Measurements from ENCODE around the gene PGPEP1. TPM values are rescaled to one million over a fixed set of nuclear protein-coding genes. Genes with fewer than 3 reads are reported as not detected.
A peak's percentile ranks its signal among the peaks of the same experiment; 100 is the strongest.

The PGPEP1 gene
- total RNA-seq, 6 experiments from 2014 or later, result 33.0 to 55.5 (median 40.7) TPM

DNA sequence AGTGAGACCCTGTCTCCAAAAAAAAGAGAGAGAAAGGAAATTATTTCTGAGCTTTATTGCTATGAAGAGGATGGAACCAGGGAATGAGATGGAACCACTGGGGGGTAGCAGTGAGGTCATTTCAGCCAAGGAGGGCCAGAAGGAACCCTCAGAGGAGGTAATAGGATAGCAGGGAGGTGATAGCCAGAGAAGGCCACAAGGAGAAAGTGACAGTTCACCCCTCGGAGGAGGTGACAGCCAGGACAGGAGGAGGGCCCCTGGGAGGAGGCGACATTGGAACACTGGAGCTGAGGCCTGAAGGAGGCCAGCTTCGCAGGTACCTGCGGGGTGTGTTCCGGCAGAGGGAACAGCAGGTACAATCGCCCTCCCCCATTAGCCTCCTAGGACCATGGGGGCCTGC lies 675 bp upstream of the PGPEP1 start:
- H3K9me3 ChIP-seq, result no peaks in the 10 kb centered on the region
- peak overlapping the region in 1 of 3 donors; percentile 96 for H3K4me3 ChIP-seq
- WGBS (ENCODE audit: insufficient coverage, low coverage, low lambda C conversion rate, missing lambda C conversion rate), result 17% methylated on average over 2 of the region's 6 CpGs
- peaks cover 0 to 33% (median 8%) of the 10 kb centered on the region in 4 donors for H3K4me1 ChIP-seq
- H3K27me3 ChIP-seq, result no peaks in the 10 kb centered on the region
- peak in 3 of 4 donors; percentile 2 to 5 (median 3) for ATAC-seq
- TF ChIP-seq, protein P1, sequence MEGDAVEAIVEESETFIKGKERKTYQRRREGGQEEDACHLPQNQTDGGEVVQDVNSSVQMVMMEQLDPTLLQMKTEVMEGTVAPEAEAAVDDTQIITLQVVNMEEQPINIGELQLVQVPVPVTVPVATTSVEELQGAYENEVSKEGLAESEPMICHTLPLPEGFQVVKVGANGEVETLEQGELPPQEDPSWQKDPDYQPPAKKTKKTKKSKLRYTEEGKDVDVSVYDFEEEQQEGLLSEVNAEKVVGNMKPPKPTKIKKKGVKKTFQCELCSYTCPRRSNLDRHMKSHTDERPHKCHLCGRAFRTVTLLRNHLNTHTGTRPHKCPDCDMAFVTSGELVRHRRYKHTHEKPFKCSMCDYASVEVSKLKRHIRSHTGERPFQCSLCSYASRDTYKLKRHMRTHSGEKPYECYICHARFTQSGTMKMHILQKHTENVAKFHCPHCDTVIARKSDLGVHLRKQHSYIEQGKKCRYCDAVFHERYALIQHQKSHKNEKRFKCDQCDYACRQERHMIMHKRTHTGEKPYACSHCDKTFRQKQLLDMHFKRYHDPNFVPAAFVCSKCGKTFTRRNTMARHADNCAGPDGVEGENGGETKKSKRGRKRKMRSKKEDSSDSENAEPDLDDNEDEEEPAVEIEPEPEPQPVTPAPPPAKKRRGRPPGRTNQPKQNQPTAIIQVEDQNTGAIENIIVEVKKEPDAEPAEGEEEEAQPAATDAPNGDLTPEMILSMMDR (IDR thresholded peaks at IDR 0.05), result peak in 1 of 4 donors; percentile 26
- TF ChIP-seq POLR2A (IDR thresholded peaks at IDR 0.05), result no peak
- DNase-seq, result no peak
- H3K27ac ChIP-seq, result peak overlapping the region; percentile 83 to 88 (median 87)
- intact Hi-C loops (cut with DNase I), result loop anchor here in 1 of 2 donors (5.0 kb wide), 1 partner anchor 68 kb away; no protein-coding TSS in a partner anchor
- H3K36me3 ChIP-seq, result peaks cover 0 to 19% (median 0%) of the 10 kb centered on the region in 4 donors

DNA sequence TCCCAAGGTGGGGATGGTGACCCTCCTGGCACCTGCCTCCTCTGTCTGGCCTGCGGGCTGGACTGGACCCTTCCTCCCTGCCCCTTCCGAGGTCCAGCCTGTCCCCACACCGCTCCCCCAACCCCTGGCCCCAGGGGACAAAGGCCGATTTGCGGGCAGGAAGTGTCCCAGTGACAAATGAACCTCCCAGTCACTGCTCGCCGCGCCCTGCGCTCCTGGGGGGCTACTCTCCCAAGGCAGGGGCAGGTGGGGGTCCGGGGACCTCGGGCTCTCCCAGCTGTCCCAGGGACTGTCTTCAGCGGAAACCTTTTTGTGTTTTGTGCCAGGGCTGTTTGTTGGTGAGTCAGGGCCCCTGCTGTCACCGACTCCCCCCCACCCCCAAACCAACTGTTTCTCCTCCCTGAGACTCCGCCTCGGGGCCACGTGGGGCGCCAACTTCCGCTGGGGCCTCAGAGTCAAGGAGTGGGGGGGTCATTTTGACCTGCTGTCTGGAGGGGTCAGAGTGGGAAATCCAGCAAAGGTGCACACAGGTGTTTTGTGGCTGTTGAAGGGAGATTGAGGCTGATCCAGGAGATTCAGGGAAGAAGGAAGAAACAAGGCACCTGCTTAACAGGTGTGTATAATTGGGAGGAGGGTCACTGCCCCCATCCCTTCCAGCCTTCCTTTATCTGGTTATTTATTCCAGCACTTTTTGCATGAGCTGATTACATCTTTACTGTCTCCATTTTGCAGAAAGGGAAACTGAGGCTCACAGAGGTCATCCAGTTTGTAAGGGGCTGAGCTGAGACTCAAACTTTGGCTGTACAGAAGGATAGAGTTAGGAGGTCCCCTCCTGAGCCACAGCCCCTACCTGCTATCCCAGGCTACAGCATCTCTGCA lies 831 bp downstream of the PGPEP1 start:
- intact Hi-C loops (cut with DNase I), result loop anchor here in 1 of 2 donors (5.0 kb wide), 1 partner anchor 66 kb away; no protein-coding TSS in a partner anchor
- H3K36me3 ChIP-seq, result peaks cover 0 to 24% (median 4%) of the 10 kb centered on the region in 4 donors
- DNase-seq (peak; percentile 71 to 84 (median 82)), ATAC-seq (peak; percentile 63 to 78 (median 74))
- peak overlapping the region; percentile 83 to 88 (median 87) for H3K27ac ChIP-seq
- no peaks in the 10 kb centered on the region for H3K9me3 ChIP-seq
- peak overlapping the region; percentile 96 to 98 (median 97) for H3K4me3 ChIP-seq
- H3K4me1 ChIP-seq, result peaks cover 0 to 33% (median 8%) of the 10 kb centered on the region in 4 donors
- WGBS (ENCODE audit: insufficient coverage, low coverage, low lambda C conversion rate, missing lambda C conversion rate), result 3% methylated on average over 6 of the region's 18 CpGs
- no peaks in the 10 kb centered on the region for H3K27me3 ChIP-seq
- TF ChIP-seq POLR2A (IDR thresholded peaks at IDR 0.05), result no peak
- TF ChIP-seq, protein P1 (IDR thresholded peaks at IDR 0.05), result peak in 1 of 4 donors; percentile 16

DNA sequence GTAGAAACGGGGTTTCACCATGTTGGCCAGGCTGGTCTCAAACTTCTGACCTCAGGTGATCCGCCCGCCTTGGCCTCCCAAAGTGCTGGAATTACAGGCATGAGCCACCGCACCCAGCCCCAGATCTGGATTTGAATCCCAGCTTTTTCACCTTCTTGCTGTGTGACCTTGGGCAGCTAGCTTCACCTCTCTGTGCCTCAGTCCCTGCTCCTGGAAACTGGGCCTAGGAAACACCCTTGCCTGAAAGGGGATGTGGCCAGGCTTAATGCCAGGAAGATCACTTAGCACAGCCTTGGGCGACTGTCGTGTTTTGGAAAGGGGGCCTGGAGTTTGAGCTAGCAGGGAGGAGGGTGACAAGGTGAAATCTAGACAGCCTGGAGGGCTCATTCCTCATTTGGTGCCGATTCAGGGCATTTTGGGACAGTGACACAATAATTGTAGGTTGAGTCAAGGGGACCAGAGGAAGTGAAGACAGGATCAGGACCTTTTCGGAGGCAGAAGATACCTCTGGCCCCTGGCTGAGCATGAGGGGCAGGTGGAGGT lies 1.8 kb downstream of the PGPEP1 start:
- intact Hi-C loops (cut with DNase I), result loop anchor here in 1 of 2 donors (5.0 kb wide), 1 partner anchor 65 kb away; no protein-coding TSS in a partner anchor
- Histone ChIP-seq H3K4me3 (no peak overlapping the region), H3K36me3 (peaks cover 0 to 24% (median 4%) of the 10 kb centered on the region in 4 donors), H3K27me3 (no peaks in the 10 kb centered on the region), H3K27ac (no peak overlapping the region), H3K9me3 (no peaks in the 10 kb centered on the region), H3K4me1 (peaks cover 0 to 33% (median 8%) of the 10 kb centered on the region in 4 donors)
- DNase-seq, result no peak
- ATAC-seq, result no peak
- 59% methylated on average over 6 of the region's 8 CpGs for WGBS (ENCODE audit: insufficient coverage, low coverage, low lambda C conversion rate, missing lambda C conversion rate)
- TF ChIP-seq, protein P1 (IDR thresholded peaks at IDR 0.05), result no peak
- no peak for TF ChIP-seq POLR2A (IDR thresholded peaks at IDR 0.05)

GRCh38 chr19:18344582-18344950 lies 4.2 kb downstream of the PGPEP1 start:
- WGBS (ENCODE audit: insufficient coverage, low coverage, low lambda C conversion rate, missing lambda C conversion rate), result 48% methylated on average over 12 of the region's 13 CpGs
- peaks cover 0 to 29% (median 4%) of the 10 kb centered on the region in 4 donors for H3K36me3 ChIP-seq
- ATAC-seq, result no peak
- H3K27me3 ChIP-seq, result no peaks in the 10 kb centered on the region
- DNase-seq, result no peak
- intact Hi-C loops (cut with DNase I), result loop anchor here in 1 of 2 donors (5.0 kb wide), 1 partner anchor 63 kb away; no protein-coding TSS in a partner anchor
- H3K9me3 ChIP-seq, result no peaks in the 10 kb centered on the region
- TF ChIP-seq, protein P1 (IDR thresholded peaks at IDR 0.05), result no peak
- no peak for TF ChIP-seq POLR2A (IDR thresholded peaks at IDR 0.05)
- peaks cover 0 to 16% (median 3%) of the 10 kb centered on the region in 4 donors for H3K4me1 ChIP-seq
- H3K27ac ChIP-seq, result peak overlapping the region in 1 of 3 donors; percentile 4
- no peak overlapping the region for H3K4me3 ChIP-seq

All from right lobe of liver (tissue), 6 donors.